ENCODE results near the gene ATP6V0E1. TPM values are rescaled to one million over a fixed set of nuclear protein-coding genes. Genes with fewer than 3 reads are reported as not detected.

Gene ATP6V0E1
- total and polyA plus RNA-seq, 2 of the 4 experiments (the other 2 are of a cell fraction): 258 to 277 TPM

DNA sequence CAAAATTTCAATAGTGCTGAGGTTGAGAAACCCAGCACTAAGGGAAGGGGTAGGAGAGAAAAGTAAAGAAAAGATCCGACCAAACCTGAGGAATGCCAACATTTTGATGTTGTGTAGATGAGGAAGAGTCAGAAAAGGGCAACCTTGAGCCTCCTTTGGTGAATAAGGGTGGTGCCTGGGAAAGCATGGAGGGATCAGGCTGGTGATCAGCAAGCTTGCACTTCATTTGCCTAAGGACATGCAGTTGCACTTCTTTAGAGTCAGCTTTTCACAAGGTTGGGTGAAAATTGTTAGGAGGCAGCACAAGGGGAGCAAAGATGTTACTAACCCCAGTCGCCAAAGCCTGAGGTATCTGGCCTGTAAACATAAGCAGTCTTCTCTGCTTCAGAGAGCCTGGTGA is 20.4 kb downstream of the ATP6V0E1 start:
- ATAC-seq (ENCODE audit: low read depth): peak; percentile 12; the same call in 1 of the 2 replicates
- H4K20me1 ChIP-seq (ENCODE audit: insufficient read depth, low read length): peaks cover 63% of the 10 kb centered on the region
- H3K79me1 ChIP-seq (ENCODE audit: low read depth in 1 of 2, low read length in 2 of 2): peaks cover 36 to 70% of the 10 kb centered on the region in 2 experiments
- no peak for TF ChIP-seq CHD1 (IDR thresholded peaks at IDR 0.05; ENCODE audit: low read depth, low read length)
- TF ChIP-seq MAZ (IDR thresholded peaks at IDR 0.05; ENCODE audit: borderline replicate concordance, low read depth, low read length): no peak
- no peak for TF ChIP-seq RAD21 (IDR thresholded peaks at IDR 0.05; ENCODE audit: low read length)
- no peak for TF ChIP-seq POLR2A (IDR thresholded peaks at IDR 0.05; ENCODE audit: low read depth, low read length)
- no peak for TF ChIP-seq BHLHE40 (IDR thresholded peaks at IDR 0.05; ENCODE audit: low read depth, low read length)
- TF ChIP-seq MXI1 (IDR thresholded peaks at IDR 0.05; ENCODE audit: borderline replicate concordance, low read depth, low read length): no peak
- no peak for TF ChIP-seq CEBPB (IDR thresholded peaks at IDR 0.05; ENCODE audit: low read depth, low read length)
- TF ChIP-seq, protein P1, sequence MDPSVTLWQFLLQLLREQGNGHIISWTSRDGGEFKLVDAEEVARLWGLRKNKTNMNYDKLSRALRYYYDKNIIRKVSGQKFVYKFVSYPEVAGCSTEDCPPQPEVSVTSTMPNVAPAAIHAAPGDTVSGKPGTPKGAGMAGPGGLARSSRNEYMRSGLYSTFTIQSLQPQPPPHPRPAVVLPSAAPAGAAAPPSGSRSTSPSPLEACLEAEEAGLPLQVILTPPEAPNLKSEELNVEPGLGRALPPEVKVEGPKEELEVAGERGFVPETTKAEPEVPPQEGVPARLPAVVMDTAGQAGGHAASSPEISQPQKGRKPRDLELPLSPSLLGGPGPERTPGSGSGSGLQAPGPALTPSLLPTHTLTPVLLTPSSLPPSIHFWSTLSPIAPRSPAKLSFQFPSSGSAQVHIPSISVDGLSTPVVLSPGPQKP (IDR thresholded peaks at IDR 0.05; ENCODE audit: borderline replicate concordance, low read depth, low read length): no peak
- TF ChIP-seq, protein P2, sequence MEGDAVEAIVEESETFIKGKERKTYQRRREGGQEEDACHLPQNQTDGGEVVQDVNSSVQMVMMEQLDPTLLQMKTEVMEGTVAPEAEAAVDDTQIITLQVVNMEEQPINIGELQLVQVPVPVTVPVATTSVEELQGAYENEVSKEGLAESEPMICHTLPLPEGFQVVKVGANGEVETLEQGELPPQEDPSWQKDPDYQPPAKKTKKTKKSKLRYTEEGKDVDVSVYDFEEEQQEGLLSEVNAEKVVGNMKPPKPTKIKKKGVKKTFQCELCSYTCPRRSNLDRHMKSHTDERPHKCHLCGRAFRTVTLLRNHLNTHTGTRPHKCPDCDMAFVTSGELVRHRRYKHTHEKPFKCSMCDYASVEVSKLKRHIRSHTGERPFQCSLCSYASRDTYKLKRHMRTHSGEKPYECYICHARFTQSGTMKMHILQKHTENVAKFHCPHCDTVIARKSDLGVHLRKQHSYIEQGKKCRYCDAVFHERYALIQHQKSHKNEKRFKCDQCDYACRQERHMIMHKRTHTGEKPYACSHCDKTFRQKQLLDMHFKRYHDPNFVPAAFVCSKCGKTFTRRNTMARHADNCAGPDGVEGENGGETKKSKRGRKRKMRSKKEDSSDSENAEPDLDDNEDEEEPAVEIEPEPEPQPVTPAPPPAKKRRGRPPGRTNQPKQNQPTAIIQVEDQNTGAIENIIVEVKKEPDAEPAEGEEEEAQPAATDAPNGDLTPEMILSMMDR (conservative IDR thresholded peaks at IDR 0.05; ENCODE audit: low read depth, low read length): no peak
- no peak for TF ChIP-seq SMC3 (IDR thresholded peaks at IDR 0.05; ENCODE audit: low read depth, low read length)
- TF ChIP-seq, protein P3, sequence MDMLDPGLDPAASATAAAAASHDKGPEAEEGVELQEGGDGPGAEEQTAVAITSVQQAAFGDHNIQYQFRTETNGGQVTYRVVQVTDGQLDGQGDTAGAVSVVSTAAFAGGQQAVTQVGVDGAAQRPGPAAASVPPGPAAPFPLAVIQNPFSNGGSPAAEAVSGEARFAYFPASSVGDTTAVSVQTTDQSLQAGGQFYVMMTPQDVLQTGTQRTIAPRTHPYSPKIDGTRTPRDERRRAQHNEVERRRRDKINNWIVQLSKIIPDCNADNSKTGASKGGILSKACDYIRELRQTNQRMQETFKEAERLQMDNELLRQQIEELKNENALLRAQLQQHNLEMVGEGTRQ (IDR thresholded peaks at IDR 0.05; ENCODE audit: low read depth, low read length): no peak
- TF ChIP-seq NFE2L2 (IDR thresholded peaks at IDR 0.05; ENCODE audit: low read depth, low read length): no peak
- TF ChIP-seq RFX5 (IDR thresholded peaks at IDR 0.05; ENCODE audit: low read depth, low read length): no peak
- TF ChIP-seq FOS (IDR thresholded peaks at IDR 0.05; ENCODE audit: low read depth, low read length): no peak
- TF ChIP-seq MAFK (IDR thresholded peaks at IDR 0.05; ENCODE audit: low read depth, low read length): no peak
- no peak for TF ChIP-seq RCOR1 (IDR thresholded peaks at IDR 0.05; ENCODE audit: insufficient replicate concordance, low read length)
- no TSS peak for BruUV-seq (replicated peaks)
- H3K9me3 ChIP-seq (ENCODE audit: control insufficient read depth, insufficient read depth, low read length): no peaks in the 10 kb centered on the region
- no peaks in the 10 kb centered on the region for H3K27me3 ChIP-seq (ENCODE audit: control insufficient read depth, insufficient read depth, low read length)
- no peak overlapping the region for H2BK5ac ChIP-seq (ENCODE audit: low read depth, low read length, poor library complexity, severe bottlenecking)
- no peak overlapping the region for H2AFZ ChIP-seq (replicated peaks; ENCODE audit: low read length, poor library complexity)
- no peak overlapping the region for H3K4me2 ChIP-seq (ENCODE audit: low read depth, low read length)
- ChIA-PET POLR2A (ENCODE audit: unreplicated experiment) (no interaction called here), CTCF (no interaction called here)
- H3K4me3 ChIP-seq (ENCODE audit: insufficient read depth, low read depth, low read length): no peak overlapping the region
- H2BK15ac ChIP-seq (ENCODE audit: low read depth, low read length): no peak overlapping the region
- in situ Hi-C loops (cut with MboI; ENCODE audit: low sequenced_read_pairs) (no loop called here), dilution Hi-C loops (cut with HindIII; ENCODE audit: low sequenced_read_pairs, unreplicated experiment) (no loop called here), intact Hi-C loops (cut with micrococcal nuclease) (no loop called here)
- no peaks in the 10 kb centered on the region; the same call in 1 of the 2 replicates for H3K36me3 ChIP-seq (ENCODE audit: control insufficient read depth, insufficient read depth, low read length)
- no peak overlapping the region for H2BK120ac ChIP-seq (ENCODE audit: low read depth, low read length)
- H3K9ac ChIP-seq (ENCODE audit: low read depth, low read length): no peak overlapping the region
- H3K4ac ChIP-seq (ENCODE audit: low read depth, low read length): no peak overlapping the region
- H3K4me1 ChIP-seq (ENCODE audit: control insufficient read depth, insufficient read depth, low read length): peaks cover 14% of the 10 kb centered on the region
- no peak overlapping the region for H2AK9ac ChIP-seq (replicated peaks; ENCODE audit: low read depth, low read length, poor library complexity)
- H3K18ac ChIP-seq (ENCODE audit: low read depth, low read length): no peak overlapping the region
- 71% methylated on average over 2 of the region's 2 CpGs; no CpG with 5 or more reads in 1 of the 2 experiments for WGBS, 2 experiments (ENCODE audit: extremely low coverage in 2 of 2, insufficient read length in 1 of 2)
- H4K91ac ChIP-seq (ENCODE audit: insufficient read depth, low read depth, low read length): no peak overlapping the region
- peaks cover 18% of the 10 kb centered on the region for H3K9me1 ChIP-seq (ENCODE audit: insufficient read depth, low read length)
- H4K5ac ChIP-seq (ENCODE audit: low read depth, low read length): no peak overlapping the region
- no peak overlapping the region for H3K23ac ChIP-seq (ENCODE audit: low read depth, low read length)
- H2AK5ac ChIP-seq (ENCODE audit: low read depth, low read length): no peak overlapping the region
- no peak overlapping the region for H3K27ac ChIP-seq (ENCODE audit: insufficient read depth, low read length)
- H3K56ac ChIP-seq (ENCODE audit: extremely low read depth, insufficient read depth, low read length): no peak overlapping the region
- DNase-seq: no peak
- no peak overlapping the region for H3K14ac ChIP-seq (replicated peaks; ENCODE audit: low read depth, low read length)
- no peak overlapping the region for H4K8ac ChIP-seq (ENCODE audit: low read depth in 2 of 2, low read length in 2 of 2)
- H2BK20ac ChIP-seq (ENCODE audit: low read depth, low read length): no peak overlapping the region
